Muscle of leg (tissue), 11 donors: ENCODE results near the gene UBE3C. TPM values are rescaled to one million over a fixed set of nuclear protein-coding genes. Genes with fewer than 3 reads are reported as not detected.

Experiments
- DNase-seq: peaks from one replicate; pipeline ENCODE4 v3.0.0; 2013
- H3K27ac ChIP-seq: one replicate; pipeline ENCODE4 v1.5.1; 2013; ENCODE audit warnings: mild to moderate bottlenecking, low read length, control low read depth
- H3K27me3 ChIP-seq: one replicate; pipeline ENCODE4 v1.6.1; 2013; ENCODE audit warnings: low read length; ENCODE audit not compliant: control insufficient read depth, insufficient read depth
- H3K36me3 ChIP-seq: one replicate; pipeline ENCODE4 v1.6.1; 2013; ENCODE audit warnings: low read length; ENCODE audit not compliant: control insufficient read depth, insufficient read depth
- H3K4me1 ChIP-seq: one replicate; pipeline ENCODE4 v1.6.1; 2013; ENCODE audit warnings: low read length; ENCODE audit not compliant: control insufficient read depth, insufficient read depth
- H3K4me3 ChIP-seq: one replicate; pipeline ENCODE4 v1.5.1; 2013; ENCODE audit warnings: low read length, control low read depth
- H3K9me3 ChIP-seq: replicated peaks from 2 replicates; pipeline ENCODE4 v1.6.1; 2013; ENCODE audit warnings: low read depth, low read length; ENCODE audit not compliant: control insufficient read depth
- WGBS: methylation state at CpG from one replicate; pipeline ENCODE4 v1.1.5; 2013; ENCODE audit warnings: missing lambda C conversion rate; ENCODE audit not compliant: insufficient coverage; 5-methylcytosine and 5-hydroxymethylcytosine counted together
- polyA plus RNA-seq, 8 donors: library from polyadenylated mRNA; unstranded; fragments of 120-200 nt; gene quantifications; one replicate each; pipeline versions ENCODE4 v1.2.1 to v1.2.3, GENCODE V29; 2013; ENCODE audit warnings: inconsistent platforms in 1 of 8, low replicate concordance in 1 of 8; ENCODE audit not compliant: insufficient read length in 8 of 8, insufficient read depth in 1 of 8
- total RNA-seq: library from RNA; stranded (reverse); fragments of 120-200 nt; gene quantifications from one replicate; pipeline ENCODE4 v1.2.4, GENCODE V29; 2013

The UBE3C gene
- total and polyA plus RNA-seq, 9 donors, result 29.7 to 39.9 (median 33.4) TPM

GRCh38 chr7:157282141-157282801, 143.5 kb downstream of the UBE3C start:
- WGBS, result 66% methylated on average over 24 of the region's 25 CpGs
- H3K27ac ChIP-seq, result no peak overlapping the region
- peaks cover 13% of the 10 kb centered on the region for H3K4me1 ChIP-seq
- peaks cover 4% of the 10 kb centered on the region for H3K9me3 ChIP-seq
- peaks cover 17% of the 10 kb centered on the region for H3K27me3 ChIP-seq
- DNase-seq, result no peak
- H3K36me3 ChIP-seq, result no peaks in the 10 kb centered on the region
- no peak overlapping the region for H3K4me3 ChIP-seq

- DNase-seq, result no peak
- WGBS, result 93% methylated on average over 14 of the region's 17 CpGs
Measured at GRCh38 chr7:157284229-157285014, 145.7 kb downstream of the UBE3C start.

GRCh38 chr7:157291404-157292080, 152.8 kb downstream of the UBE3C start:
- Histone ChIP-seq H3K27me3 (no peaks in the 10 kb centered on the region), H3K4me1 (no peaks in the 10 kb centered on the region), H3K4me3 (no peak overlapping the region), H3K9me3 (no peaks in the 10 kb centered on the region), H3K36me3 (no peaks in the 10 kb centered on the region), H3K27ac (no peak overlapping the region)
- no peak for DNase-seq
- WGBS, result 76% methylated on average over 16 of the region's 29 CpGs

More at GRCh38 chr7:157284229-157285014, 145.7 kb downstream of the UBE3C start:
- Histone ChIP-seq H3K27me3 (peaks cover 7% of the 10 kb centered on the region), H3K4me1 (peaks cover 5% of the 10 kb centered on the region), H3K36me3 (no peaks in the 10 kb centered on the region), H3K27ac (no peak overlapping the region), H3K9me3 (peaks cover 4% of the 10 kb centered on the region), H3K4me3 (no peak overlapping the region)

GRCh38 chr7:157292258-157292657, 153.5 kb downstream of the UBE3C start:
- Histone ChIP-seq H3K36me3 (no peaks in the 10 kb centered on the region), H3K27ac (no peak overlapping the region), H3K4me3 (no peak overlapping the region), H3K9me3 (no peaks in the 10 kb centered on the region), H3K4me1 (no peaks in the 10 kb centered on the region), H3K27me3 (no peaks in the 10 kb centered on the region)
- 92% methylated on average over 9 of the region's 9 CpGs for WGBS
- DNase-seq, result no peak

- no peaks in the 10 kb centered on the region for H3K9me3 ChIP-seq
- no peak overlapping the region for H3K4me3 ChIP-seq
- no peak for DNase-seq
- H3K27me3 ChIP-seq, result no peaks in the 10 kb centered on the region
- H3K36me3 ChIP-seq, result no peaks in the 10 kb centered on the region
- H3K4me1 ChIP-seq, result no peaks in the 10 kb centered on the region
- WGBS, result 68% methylated on average over 32 of the region's 32 CpGs
- H3K27ac ChIP-seq, result no peak overlapping the region
Measured at GRCh38 chr7:157292770-157293412, 154.2 kb downstream of the UBE3C start.

GRCh38 chr7:157293413-157293788, 154.7 kb downstream of the UBE3C start:
- Histone ChIP-seq H3K4me3 (no peak overlapping the region), H3K4me1 (no peaks in the 10 kb centered on the region), H3K9me3 (no peaks in the 10 kb centered on the region), H3K27me3 (no peaks in the 10 kb centered on the region), H3K36me3 (no peaks in the 10 kb centered on the region), H3K27ac (no peak overlapping the region)
- no peak for DNase-seq
- WGBS, result 87% methylated on average over 10 of the region's 13 CpGs

- no peak for DNase-seq
- WGBS, result 79% methylated on average over 9 of the region's 12 CpGs
- Histone ChIP-seq H3K27ac (no peak overlapping the region), H3K4me3 (no peak overlapping the region), H3K36me3 (no peaks in the 10 kb centered on the region), H3K27me3 (peaks cover under 1% of the 10 kb centered on the region), H3K9me3 (no peaks in the 10 kb centered on the region), H3K4me1 (peaks cover 1% of the 10 kb centered on the region)
Measured at GRCh38 chr7:157294773-157295172, 156.0 kb downstream of the UBE3C start.

- Histone ChIP-seq H3K4me3 (no peak overlapping the region), H3K4me1 (peaks cover 7% of the 10 kb centered on the region)
- WGBS, result 83% methylated on average over 11 of the region's 12 CpGs
Measured at GRCh38 chr7:157295338-157295737, 156.6 kb downstream of the UBE3C start.

GRCh38 chr7:157297185-157297584, 158.5 kb downstream of the UBE3C start:
- H3K27me3 ChIP-seq, result peaks cover 3% of the 10 kb centered on the region
- H3K4me3 ChIP-seq, result no peak overlapping the region
- no peaks in the 10 kb centered on the region for H3K9me3 ChIP-seq
- H3K36me3 ChIP-seq, result no peaks in the 10 kb centered on the region
- 73% methylated on average over 6 of the region's 13 CpGs for WGBS
- H3K4me1 ChIP-seq, result peaks cover 16% of the 10 kb centered on the region
- H3K27ac ChIP-seq, result no peak overlapping the region
- no peak for DNase-seq

More at GRCh38 chr7:157295338-157295737, 156.6 kb downstream of the UBE3C start:
- DNase-seq, result no peak
- Histone ChIP-seq H3K36me3 (no peaks in the 10 kb centered on the region), H3K27ac (no peak overlapping the region), H3K27me3 (peaks cover 3% of the 10 kb centered on the region), H3K9me3 (no peaks in the 10 kb centered on the region)

GRCh38 chr7:157299317-157299612, 160.5 kb downstream of the UBE3C start:
- Histone ChIP-seq H3K9me3 (no peaks in the 10 kb centered on the region), H3K27ac (no peak overlapping the region), H3K4me1 (peaks cover 16% of the 10 kb centered on the region), H3K27me3 (peaks cover 3% of the 10 kb centered on the region), H3K36me3 (no peaks in the 10 kb centered on the region), H3K4me3 (no peak overlapping the region)
- 93% methylated on average over 3 of the region's 3 CpGs for WGBS
- DNase-seq, result no peak
